ENCODE results near the gene NTRK2. TPM values are rescaled to one million over a fixed set of nuclear protein-coding genes. Genes with fewer than 3 reads are reported as not detected.

NTRK2 gene
- total and polyA plus RNA-seq, 2 experiments from 2014 or later: 0.03 TPM; not detected in 1

- TF ChIP-seq ZNF462 (CRISPR knock-in tag; IDR thresholded peaks at IDR 0.05): no peak
- TF ChIP-seq EZH2 (IDR thresholded peaks at IDR 0.05; ENCODE audit: low read depth, unreplicated experiment): no peak
These were observed 370.6 kb downstream of the NTRK2 start (continued) for GRCh38 chr9:85040146-85040545.

- Histone ChIP-seq H3K27ac (ENCODE audit: low read depth) (no peak overlapping the region), H3K9me2 (ENCODE audit: insufficient read depth) (peaks cover 16% of the 10 kb centered on the region)
- TF ChIP-seq CTCF (conservative IDR thresholded peaks at IDR 0.05; ENCODE audit: low read depth in 2 of 2): no peak
- no peak for TF ChIP-seq EZH2phosphoT487 (IDR thresholded peaks at IDR 0.05; ENCODE audit: unreplicated experiment)
- TF ChIP-seq CREB1 (CRISPR knock-in tag; IDR thresholded peaks at IDR 0.05; ENCODE audit: low read depth): no peak
- TF ChIP-seq ZNF114 (CRISPR knock-in tag; IDR thresholded peaks at IDR 0.05): no peak
- no peak for TF ChIP-seq ZNF462 (CRISPR knock-in tag; IDR thresholded peaks at IDR 0.05)
These were observed 371.4 kb downstream of the NTRK2 start for GRCh38 chr9:85040821-85041465.

More at GRCh38 chr9:85040821-85041465, 371.4 kb downstream of the NTRK2 start:
- peak overlapping the region; percentile 39; the same call in 1 of the 2 replicates for H3K4me2 ChIP-seq
- DNase-seq (ENCODE audit: low spot score) (peak; percentile 19), ATAC-seq (peak; percentile 58)
- Mint-ChIP-seq H3K27me3 (ENCODE audit: insufficient read depth, low read depth, poor library complexity) (peaks cover 1% of the 10 kb centered on the region), H3K36me3 (ENCODE audit: low read depth) (no peaks in the 10 kb centered on the region), H3K27ac (no peak overlapping the region), H3K4me1 (no peaks in the 10 kb centered on the region; the same call in 1 of the 3 replicates), H3K9me3 (no peaks in the 10 kb centered on the region), H3K4me3 (no peak overlapping the region)
- no peaks in the 10 kb centered on the region for H3F3A ChIP-seq (replicated peaks; ENCODE audit: low read depth)
- H3K79me2 ChIP-seq (replicated peaks; ENCODE audit: insufficient read depth): no peaks in the 10 kb centered on the region
- no peaks in the 10 kb centered on the region for H3K36me3 ChIP-seq (ENCODE audit: insufficient read depth)
- no peak overlapping the region for H3K4me3 ChIP-seq
- peaks cover 17% of the 10 kb centered on the region for H3K4me1 ChIP-seq (ENCODE audit: insufficient read depth)
- H2AFZ ChIP-seq: peak overlapping the region; percentile 97
- no peaks in the 10 kb centered on the region for H3K27me3 ChIP-seq (ENCODE audit: insufficient read depth)
- no peaks in the 10 kb centered on the region for H4K20me1 ChIP-seq (replicated peaks; ENCODE audit: insufficient read depth)

Data from GM23338 (cell line).